ENCODE results near the gene CCDC187.
"Not testable (repeated sequence)": the region's sequence is repeated elsewhere in the genome, so short reads cannot be mapped to it uniquely, and the experiment has no call there.

Gene CCDC187

GRCh38 chr9:136237486-136238341 is 66.2 kb downstream of the CCDC187 start:
- no peak for DNase-seq

GRCh38 chr9:136236471-136237410 is 67.2 kb downstream of the CCDC187 start:
- not testable (repeated sequence) for DNase-seq

- DNase-seq: no peak
Observed at GRCh38 chr9:136235709-136236455, 68.0 kb downstream of the CCDC187 start.

GRCh38 chr9:136235171-136235570 is 68.7 kb downstream of the CCDC187 start:
- no peak for DNase-seq

- no peak for DNase-seq
Observed at GRCh38 chr9:136234597-136234996, 69.3 kb downstream of the CCDC187 start.

- DNase-seq: no peak
Observed at GRCh38 chr9:136233868-136234267, 70.0 kb downstream of the CCDC187 start.

GRCh38 chr9:136233411-136233810 is 70.5 kb downstream of the CCDC187 start:
- DNase-seq: no peak

- no peak for DNase-seq
Observed at GRCh38 chr9:136232969-136233368, 70.9 kb downstream of the CCDC187 start.

GRCh38 chr9:136231478-136232297 is 72.2 kb downstream of the CCDC187 start:
- DNase-seq: no peak

GRCh38 chr9:136230773-136231172 is 73.1 kb downstream of the CCDC187 start:
- no peak for DNase-seq

- no peak for DNase-seq
Observed at GRCh38 chr9:136230365-136230764, 73.5 kb downstream of the CCDC187 start.

GRCh38 chr9:136229096-136230065 is 74.5 kb downstream of the CCDC187 start:
- no peak for DNase-seq

- DNase-seq: no peak
Observed at GRCh38 chr9:136228107-136228875, 75.6 kb downstream of the CCDC187 start.

GRCh38 chr9:136226680-136227407 is 77.0 kb downstream of the CCDC187 start:
- no peak for DNase-seq

- no peak for DNase-seq
Observed at GRCh38 chr9:136225748-136226679, 77.9 kb downstream of the CCDC187 start.

GRCh38 chr9:136225366-136225747 is 78.5 kb downstream of the CCDC187 start:
- no peak for DNase-seq

- no peak for DNase-seq
Observed at GRCh38 chr9:136223871-136224640, 79.8 kb downstream of the CCDC187 start.

All from NCI-H1694 (cell line).